Activated CD4-positive, alpha-beta T cell treated with anti-CD3 and anti-CD28 coated beads, Interleukin-10, Interleukin-2, amounts not matched to agents 100 ng/mL and 50 ng/mL, durations not matched to agents 16 hours and 8 hours (primary cell): ENCODE measurements around the gene CRB2.

ENCODE experiments used
- DNase-seq: peaks from one replicate; pipeline ENCODE4 v3.0.0-alpha.2; 2020

Gene CRB2

DNA sequence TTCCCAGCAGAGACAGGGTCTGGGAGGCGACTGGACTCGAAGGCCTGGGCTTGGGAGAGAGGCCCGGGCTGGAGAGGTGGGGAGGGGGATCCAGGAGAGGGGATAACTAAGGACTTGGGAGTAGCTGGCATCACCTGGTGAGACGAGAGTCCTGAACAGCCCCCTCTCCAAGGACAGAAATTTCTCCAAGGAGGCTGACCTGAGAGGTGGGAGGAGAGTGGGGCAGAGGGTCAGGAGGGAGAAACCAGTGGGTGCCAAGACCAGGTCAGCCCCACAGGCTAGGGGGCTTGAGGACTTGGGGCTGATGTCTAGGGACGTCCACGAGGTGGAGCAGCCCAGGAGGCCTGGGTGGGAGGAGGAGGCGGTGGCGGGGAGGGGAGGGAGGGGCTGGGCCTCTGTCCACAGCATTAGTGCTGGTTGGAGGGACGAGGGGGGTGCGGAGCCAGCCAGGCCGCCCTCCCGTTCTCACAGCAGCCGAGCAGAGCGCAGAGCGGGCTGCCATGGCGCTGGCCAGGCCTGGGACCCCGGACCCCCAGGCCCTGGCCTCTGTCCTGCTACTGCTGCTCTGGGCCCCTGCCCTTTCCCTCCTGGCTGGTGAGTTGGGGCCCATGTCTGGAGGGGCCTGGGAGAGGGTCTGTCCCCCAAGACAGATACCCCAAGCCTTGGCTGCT, at the start of gene CRB2:
CRB2 (plus strand) TSS at position 437 of the 671 bp plus-strand sequence; CDS start at position 501, 64 bp downstream.
- DNase-seq, result no peak

DNA sequence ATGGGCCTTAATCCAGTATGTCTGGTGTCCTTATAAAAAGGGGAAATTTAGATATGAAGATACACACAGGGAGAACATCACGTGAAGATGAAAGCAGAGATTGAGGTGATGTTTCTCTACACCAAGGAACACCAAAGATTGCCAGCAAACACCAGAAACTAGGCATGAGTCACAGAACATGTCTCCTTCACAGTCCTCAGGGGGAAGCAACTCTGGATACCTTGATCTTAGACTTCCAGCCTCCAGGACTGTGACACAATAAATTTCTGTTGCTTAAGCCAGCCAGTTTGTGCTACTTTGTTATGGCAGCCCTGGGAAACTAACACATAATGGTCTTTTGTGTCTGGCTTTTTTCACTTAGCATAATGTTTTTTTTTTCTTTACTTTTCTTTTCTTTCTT, 46.4 kb upstream of the CRB2 start:
- no peak for DNase-seq

DNA sequence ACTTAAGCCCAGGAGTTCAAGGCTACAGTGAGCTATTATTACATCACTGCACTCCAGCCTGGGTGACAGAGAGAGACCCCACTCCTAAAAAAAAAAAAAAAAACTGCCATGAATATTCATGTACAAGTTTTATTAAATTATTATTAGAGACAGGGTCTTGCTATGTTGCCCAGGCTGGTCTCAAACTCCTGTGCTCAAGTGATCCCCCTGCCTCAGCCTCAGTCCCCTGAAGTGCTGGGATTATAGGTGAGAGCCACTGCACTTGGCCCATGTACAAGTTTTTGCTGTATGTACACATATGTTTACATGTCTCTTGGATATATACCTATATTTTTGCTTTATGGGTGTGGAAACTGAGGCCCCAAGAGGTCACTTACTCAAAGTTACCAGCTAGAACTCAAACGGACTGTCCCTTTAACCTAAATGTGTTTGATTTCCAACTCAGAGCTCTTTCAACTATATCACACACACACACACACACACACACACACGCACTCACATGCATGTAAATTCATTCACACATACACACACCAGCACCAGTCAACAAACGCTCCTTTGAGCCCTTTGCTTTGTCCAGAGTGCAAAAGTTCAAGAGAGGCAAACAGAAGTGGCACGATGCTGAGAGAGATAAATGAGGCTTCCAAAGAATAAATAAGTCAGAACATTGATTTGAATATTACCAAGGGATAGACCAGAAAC, 45.3 kb upstream of the CRB2 start:
- DNase-seq, result no peak

DNA sequence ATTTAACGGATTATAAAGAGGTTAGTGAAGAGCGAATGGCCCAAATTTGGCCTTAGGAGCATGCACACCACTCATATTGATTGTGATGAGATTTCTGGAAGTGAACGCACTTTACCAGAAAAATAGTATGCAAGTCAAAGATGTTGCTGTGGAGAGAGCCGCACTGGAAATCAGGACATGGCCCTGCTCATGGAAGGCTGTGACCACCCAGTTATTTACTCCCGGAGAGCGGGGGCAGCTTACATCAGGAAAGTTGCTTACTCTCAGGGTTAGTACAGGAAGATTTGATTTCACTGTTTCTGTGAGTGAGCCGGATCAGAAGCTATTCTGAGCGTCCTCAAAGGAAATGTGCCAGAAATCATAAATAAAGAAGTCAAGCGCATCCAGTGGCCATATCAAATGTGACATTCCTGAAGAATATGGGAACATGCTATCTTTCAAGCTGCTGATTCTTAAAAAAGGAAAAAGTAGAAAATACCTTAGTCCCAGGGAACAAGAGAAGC, 44.7 kb upstream of the CRB2 start:
- no peak for DNase-seq

DNA sequence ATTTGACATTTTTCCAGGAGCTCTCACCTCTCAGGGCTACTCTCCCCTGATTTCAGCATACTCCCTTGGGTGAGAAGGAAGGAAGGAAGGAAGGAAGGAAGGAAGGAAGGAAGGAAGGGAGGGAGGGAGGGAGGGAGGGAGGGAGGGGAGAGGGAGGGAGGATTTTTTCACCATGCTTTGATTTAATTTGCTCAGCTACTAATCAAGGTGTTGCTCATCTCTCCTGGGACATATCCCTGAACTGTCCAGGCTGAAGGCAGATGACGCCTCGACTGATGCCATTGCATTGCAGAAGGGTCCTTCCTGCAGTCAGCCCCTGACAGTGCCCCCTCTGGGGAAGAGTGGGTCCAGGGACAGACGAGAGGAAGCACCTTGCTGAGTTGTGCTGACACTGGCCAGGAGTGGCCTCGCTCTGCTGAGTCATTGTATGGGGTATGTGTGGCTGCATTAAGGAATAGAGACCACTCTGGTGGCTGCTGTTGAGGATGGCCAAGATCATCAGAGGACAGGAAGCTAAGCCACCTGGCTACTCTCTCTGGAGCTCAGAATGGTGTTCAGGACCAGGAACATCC, 43.6 kb upstream of the CRB2 start:
- DNase-seq, result no peak

DNA sequence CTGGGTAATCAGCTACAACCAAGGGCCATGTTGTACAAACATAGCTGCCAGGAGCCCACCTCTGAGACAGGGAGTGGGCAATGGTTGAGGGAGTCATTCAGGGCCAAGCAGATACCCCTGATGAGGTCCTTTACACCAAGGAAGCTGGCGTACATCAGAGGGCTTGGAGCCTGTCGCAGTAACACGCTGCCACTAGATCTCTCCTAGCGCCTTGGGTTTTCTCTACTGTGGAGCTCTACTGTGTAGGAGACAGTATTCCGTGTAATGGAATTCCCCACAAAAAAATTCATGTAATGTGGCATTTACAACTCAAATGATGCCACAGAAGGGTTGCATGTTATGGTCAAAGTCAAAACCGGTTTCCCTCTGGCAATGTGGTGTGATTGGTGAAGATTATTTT, 41.4 kb upstream of the CRB2 start:
- no peak for DNase-seq

DNA sequence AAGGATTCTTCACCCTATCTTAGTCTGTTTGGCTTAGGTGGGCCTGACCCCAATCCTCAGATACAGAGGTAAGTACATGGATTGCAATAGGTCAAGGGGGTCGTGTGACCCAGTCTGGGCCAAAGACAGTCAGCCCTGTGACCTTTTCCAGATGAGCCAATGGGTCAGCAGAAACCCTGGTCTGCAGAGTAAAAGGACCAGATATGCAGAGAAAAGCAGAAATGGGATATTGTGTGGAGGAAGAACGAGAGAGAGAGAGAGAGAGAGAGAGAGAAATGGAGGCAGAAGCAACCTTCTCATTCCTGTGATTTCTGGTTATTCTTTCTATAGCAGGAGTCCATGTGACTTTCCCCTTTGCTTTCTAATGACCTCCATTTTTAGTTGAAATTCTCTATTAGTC, 40.4 kb upstream of the CRB2 start:
- no peak for DNase-seq

DNA sequence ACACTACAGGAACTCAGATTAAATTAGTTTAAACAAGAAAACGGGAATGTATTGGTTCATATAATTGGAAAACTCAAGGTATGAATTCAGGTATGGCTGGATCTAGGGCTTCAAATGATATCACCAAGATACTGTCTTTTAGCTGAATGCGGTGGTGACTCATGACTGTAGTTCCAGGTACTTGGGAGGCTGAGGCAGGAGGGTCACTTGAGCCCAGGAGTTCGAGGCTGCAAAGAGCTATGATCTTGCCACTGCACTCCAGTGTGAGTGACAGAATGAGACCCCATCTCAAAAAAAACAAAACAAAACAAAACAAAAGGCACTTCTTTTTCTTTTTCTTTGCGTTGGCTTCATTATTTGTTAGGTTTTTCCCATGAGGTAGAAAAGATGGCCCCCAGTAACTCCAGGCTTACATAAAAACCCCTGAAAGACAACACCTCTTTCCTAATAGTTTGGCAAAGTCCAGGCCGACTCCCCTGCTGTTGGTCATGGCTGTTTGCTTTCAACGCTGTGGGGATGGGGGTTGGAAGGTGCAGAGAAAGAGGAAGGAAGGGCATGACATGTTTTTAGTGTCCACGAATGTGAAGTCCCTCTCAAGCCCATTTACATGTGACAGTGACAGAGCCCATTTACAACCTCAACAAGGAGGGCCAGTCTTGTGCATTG, 39.8 kb upstream of the CRB2 start:
- no peak for DNase-seq

DNA sequence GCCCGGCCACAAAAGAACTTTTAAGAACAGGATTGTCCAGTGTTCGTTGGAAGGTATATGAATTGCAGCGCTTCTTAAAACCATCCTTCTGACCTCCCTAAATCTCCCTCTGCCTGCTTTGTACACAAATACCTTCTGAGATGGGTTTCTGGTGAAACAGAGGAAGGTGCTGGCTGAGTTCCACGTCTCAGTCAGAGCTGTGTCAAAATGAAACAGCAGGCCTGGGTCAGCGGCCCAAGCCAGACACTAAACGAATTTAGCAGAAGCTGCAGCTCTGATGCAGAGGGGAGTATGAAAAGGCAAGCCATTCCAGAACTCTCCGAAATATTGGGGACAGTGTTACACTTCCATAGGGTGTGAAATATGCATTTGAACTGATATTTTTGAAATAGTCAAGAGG, 37.8 kb upstream of the CRB2 start:
- peak; percentile 77 for DNase-seq

DNA sequence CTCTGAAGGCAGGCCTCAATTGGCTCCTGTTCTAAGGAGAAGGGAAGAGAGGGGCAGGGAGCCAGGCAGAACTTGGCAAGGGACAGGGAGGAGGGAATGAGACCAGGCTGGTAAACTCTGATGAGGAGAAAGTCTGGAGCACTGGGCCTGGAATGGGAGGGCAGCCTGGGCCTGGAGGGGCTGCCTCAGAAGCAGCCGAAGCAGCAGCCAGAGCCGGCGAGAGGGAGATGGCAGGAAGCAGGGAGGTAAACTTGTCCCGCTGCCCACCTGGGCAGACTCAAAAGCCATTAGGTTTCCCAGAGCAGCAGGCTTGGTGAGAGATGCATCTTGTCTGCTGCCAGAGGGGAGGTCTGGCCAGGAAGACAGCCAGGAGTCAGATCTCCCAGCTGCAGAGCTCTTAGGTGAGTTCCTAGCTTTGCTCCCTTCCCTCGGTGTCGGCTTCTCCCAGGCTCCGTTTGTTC, 37.0 kb upstream of the CRB2 start:
- no peak for DNase-seq

DNA sequence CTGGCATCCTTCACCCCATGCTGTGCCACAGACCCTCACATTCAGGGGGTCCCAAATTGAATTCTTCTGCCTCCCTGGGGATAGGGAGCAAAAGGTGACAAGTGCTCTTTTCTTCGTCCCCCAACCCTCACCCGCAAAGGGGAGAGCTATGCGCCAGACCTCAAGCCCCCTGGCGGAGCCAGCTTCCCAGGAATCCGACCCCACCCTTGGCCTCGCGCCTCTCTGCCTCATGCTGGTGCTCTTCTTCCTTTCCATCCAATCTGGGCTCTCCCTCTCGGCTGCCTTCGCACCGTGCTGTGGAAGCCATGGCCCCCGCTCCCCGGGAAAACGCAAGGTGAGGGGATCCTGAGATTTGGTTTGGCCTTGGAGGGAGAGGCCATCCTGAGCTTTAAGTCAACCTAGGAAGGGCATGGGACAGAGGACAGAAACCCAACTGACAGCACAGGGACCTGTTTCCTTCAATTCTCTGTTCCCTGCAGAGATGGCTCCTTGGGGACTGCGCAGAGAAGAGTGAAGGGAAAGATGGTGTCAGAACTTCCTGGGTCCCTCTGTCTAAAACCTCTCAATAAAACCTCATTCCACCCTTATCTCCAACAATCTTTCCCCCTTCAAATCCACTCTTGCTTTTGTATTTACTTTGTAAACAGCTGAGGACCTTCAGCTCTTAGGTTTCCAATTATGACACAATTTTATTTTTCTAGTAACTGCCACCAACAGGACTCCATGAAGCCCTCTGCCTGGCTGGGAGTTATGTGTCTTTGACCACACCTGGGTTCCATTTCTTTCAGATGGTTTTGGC, 36.3 kb upstream of the CRB2 start:
- no peak for DNase-seq

DNA sequence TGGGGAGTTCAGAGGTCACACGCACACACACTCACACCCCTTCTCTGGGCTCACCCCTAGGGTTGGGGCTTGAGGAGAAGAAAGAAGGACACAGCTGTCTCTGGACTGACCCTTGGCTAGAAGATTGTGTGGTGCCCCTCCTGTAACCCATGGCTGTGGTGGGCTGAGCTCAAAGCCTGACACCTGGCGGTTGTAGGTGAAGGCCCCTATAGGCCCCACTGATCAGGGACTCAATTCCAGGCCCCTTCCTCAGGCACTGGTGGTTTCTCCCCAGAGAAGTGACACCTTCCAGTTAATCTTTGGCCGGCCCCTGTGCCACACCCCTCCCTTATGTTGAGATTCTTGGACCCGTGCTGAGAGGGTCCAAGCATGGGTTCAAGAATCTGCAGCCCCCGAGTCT, 35.2 kb upstream of the CRB2 start:
- no peak for DNase-seq

DNA sequence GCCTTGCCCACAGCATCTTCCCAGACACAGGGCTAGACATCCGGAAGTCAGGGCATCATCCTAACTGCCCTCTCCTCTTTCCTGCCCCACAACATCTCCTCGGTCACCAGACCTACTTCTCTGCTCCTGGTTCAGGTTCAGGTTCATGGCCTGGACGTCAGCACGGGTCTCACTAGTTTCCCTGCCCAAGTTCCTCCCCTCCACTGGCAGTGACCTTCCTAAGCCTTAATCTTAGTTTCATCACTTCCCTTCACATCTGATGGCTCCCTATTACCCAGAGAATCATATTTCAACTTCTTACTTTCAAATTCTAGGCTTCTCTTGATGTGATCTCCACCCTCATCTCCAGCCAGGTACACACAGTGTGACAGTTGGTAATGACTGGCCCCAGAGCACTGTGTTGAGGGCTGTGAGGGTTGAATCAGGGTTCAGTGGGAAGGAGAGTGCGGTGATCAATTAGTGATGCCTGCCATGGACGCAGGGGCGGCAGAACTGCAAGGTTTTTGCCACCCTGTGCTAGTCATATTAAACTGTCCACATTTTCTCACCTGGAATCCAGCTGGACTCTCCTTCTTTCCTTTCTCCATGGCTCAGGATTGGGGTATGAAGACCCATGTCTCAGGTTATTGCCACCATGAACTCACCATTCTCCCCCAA, 34.3 kb upstream of the CRB2 start:
- no peak for DNase-seq

DNA sequence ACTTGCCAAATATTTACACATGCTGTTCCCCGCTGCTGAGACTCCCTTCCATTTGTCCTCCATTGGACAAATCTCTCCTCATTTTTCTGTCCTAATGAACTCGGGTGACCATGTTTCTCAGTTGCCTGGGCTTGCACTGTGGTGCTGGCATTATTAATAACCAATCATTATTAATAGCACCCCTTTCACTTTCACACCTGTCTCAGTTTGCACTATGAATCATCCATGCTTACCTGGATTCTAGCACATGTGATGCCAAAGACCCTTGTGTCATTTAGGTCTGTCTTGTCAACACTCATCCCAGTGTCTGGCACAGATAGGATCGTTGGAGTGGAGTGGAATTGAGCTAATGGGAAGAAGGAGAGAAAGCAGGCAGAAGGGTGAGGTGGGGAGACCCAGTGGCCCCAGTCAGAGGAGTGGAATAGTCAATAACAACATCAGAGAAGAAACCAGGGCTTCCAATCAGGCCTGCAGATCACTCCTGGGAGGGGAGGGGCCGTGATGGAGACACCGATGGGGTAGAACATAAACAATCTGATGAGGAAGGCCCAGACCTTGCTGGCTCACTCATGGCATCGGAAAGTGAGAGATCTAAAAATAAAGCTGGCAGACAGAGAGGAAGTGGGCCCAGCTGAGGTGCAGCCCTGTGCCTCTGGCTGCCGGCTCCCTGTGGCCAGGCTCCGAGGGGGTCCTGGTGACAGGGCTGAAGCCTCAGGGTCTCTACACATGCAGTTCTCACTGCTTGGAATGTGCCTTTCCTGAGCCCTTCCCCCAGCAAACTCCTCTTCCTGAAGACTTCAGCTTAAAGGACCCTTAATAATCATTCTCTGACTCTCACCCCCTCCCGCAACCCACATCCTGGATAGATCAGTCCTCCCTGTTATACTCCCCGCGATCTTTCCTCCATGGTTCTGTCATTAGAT, 33.5 kb upstream of the CRB2 start:
- peak; percentile 84 for DNase-seq

DNA sequence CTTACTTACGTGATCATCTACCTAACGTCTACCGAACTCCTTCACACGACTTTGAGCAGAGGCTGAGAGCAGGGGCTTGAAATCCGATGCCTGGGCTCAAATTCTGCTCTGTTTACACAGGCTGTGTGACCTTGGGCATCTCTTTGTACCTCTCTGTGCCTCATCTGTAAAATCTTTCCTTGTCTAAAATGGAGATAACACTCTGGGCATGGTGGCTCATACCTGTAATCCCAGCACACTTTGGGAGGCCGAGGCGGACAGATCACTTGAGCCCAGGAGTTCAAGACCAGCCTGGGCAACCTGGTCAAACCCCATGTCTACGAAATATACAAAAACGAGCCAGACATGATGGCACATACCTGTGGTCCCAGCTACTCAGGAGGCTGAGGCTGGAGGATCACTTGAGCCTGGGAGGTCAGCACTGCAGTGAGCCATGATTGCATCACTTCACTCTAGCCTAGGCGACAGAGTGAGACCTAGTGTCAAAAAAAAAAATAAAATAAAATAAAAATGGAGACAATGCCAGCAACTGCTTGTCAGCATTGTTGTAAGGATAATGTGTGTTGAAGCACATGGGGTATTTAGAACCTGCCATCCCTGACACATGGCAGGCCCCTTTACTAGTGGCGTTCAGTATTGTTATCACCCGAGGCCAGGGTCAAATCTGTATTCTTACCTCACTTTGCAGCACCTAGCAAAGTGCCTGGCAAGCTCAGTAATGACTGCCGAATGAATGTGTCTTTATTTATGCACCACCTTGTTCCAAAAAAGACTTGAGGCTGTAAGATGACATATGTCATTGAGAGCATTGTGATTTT, 32.6 kb upstream of the CRB2 start:
- no peak for DNase-seq

DNA sequence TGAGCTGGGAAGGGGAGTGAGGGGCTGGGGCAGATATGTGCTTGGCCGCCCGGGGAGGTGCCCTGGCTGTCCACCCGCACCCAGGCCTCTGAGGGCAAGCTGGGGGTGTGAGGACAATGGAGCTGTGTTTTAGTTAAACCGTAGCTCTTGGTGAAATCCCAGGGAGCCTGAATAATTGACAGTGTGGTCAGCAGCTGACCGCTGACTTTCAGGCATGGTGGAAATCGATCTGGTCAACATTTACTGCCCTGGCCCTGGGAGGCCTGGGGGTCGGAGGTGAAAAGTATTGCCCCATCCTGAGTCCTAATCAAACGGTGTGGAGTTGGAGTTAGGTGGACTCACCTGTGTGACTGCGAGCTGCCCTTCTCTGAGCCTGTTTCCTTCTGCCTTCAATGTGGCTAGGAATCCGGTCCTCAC, 31.2 kb upstream of the CRB2 start:
- DNase-seq, result no peak

DNA sequence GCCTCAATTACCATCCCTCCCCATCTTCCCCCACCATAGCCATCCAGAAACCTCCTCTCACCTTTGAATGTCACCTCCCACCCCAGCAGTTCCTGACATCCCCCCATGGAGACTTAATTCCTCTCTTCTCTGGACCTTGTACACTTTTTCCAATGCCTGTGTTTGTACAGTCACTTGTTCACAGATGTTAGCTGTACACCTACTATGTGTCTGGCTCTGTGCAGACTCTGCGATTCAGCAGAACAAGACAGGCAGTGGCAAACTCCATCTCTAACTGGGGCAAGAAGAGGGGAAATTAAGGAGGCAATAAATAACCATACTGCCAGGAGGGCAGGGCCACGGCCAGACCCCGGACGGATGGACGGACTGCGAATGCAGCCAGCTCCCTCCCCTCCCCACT, 29.8 kb upstream of the CRB2 start:
- no peak for DNase-seq

DNA sequence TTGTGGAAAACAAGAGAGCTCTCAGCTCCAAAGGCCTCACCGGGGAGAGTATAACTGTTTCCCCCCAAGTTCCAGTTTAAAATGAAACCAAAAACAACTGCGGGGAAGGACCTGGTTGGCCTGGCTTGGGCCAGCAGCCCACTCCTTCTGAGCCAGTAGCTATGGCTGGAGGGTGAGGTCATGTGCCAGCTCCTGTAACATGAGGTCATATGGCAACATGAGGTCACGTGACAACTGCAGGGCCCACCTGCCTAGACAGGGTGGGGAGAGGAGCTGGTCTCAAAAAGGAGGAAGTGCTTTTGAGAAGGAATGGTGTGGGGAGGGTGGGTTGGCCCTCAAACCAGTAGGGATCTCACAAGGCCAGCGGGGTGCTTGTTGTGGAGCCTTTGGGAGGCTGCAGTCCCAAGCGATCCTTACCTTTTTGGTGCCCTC, 29.3 kb upstream of the CRB2 start:
- no peak for DNase-seq

DNA sequence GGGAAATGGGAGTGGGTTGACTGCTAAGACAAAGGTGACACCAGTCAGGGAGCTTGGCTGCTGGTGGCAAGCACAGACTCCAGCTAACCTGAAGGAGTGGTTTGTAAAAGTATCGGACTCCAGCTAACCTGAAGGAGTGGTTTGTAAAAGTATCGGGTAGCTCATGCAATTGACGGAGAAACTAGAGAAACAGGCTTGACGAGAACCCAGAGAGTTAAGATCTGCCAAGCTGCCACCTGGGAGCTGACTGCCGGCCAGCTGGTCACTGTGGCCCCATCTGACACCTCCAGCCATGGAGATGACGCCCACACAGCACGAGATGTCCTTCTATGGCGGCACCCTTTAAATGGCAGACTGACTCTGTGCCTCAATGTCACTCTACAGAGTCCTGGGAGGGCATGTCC, 28.3 kb upstream of the CRB2 start:
- no peak for DNase-seq

DNA sequence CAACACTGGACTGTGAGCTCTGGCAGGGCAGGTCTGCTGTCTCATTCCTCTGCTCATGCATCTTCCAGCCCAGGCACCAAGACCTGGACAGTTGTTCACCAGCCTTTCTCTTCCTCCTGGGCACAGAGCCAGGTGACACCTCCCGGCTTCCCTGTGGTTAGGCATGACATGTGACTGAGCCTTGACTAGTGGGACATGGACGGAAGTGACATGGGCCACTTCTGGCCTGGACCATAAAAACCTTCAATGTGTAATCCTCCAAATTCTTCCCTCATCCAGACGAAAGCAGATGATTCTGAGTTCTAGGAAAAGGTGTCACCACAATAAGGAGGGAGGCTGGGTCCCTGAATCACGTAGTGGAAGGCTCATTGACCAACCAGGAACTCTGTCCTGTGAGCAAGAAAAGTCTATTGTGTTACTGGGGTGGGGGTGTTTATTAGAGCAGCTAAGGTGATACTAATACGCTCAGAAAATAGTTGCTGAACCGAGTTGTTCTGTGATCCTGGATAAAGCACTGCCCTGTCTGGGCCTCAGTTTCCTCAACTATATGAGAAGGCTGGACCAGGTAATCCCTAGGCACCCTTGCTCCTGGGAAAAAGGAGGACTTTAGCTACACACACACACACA, 26.6 kb upstream of the CRB2 start:
- no peak for DNase-seq
